Measurements from ENCODE around the gene RABL2A. TPM values are rescaled to one million over a fixed set of nuclear protein-coding genes. Genes with fewer than 3 reads are reported as not detected.
"Not testable (repeated sequence)": the region's sequence is repeated elsewhere in the genome, so short reads cannot be mapped to it uniquely, and the experiment has no call there.

The RABL2A gene
- 10 to 100 TPM; 10.6 to 14.9 (median 10.9) TPM for total RNA-seq

DNA sequence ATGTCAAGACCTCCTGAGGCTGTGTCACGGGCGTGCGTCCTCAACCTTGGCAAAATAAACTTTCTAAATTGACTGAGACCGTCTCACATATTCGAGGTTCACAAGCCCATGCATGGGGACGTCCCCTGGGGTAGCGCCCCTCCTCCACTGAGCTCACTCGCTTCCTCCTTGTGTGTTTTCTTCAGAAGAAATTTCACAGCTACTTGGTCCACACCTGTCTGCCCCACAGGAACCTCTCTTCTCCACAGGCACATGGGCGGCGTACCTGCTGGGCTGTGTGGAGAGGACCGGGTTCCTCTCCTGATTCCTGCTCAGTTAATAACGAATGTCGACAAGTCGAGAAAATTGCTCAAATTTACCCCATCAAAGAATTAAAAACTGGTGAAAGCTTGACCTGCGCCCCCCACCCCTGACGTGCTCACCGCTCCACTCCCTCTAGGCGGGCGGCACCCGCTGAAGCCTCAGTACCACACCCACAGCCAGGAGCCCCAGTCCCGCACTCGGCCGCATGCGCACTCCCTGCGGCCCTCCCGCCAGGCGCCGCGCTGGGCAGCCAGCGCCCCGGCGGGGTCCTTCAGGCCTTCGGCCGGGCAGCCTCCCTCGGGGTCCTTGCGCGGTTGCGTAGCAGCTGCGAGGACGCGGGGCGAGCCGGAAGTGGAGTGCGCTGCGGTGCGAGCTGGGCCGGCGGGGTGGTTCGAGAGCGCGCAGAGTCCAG is at the start of gene RABL2A:
Gene RABL2A, plus strand, starts transcription at position 651 of the 715 bp plus-strand sequence. CDS start 1,341 bp downstream, outside the sequence.
- H3K4me3 Mint-ChIP-seq: peak within 1 kb of the TSS; percentile 83

DNA sequence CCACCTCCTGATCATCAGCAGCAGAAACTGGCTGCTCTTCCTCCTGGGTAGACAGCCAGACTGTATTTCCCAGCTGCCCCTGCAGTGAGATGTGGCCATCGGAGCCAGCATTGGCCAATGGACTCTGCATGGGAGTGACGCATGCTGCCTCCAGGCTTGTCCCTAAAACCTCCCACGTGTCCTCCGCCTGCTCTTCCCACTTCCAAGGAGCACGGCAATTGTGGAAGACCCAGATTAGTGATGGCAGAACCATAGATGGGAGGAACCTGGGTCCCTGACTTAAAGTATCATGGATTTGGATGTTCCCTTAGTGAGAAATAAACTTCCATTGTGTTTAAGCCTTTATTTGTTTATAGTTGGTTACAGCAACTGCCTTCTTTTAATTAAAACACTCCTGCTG is 48.6 kb upstream of the RABL2A start:
- not testable (repeated sequence) for ATAC-seq; H3K4me1 Mint-ChIP-seq (ENCODE audit: low read depth); H3K36me3 Mint-ChIP-seq (ENCODE audit: insufficient read depth)

More for the DNA sequence above, at the start of gene RABL2A:
- ATAC-seq: peak; percentile 96
- H3K4me1 Mint-ChIP-seq (ENCODE audit: low read depth): peaks cover 12% of the 10 kb centered on the region
- H3K9me3 Mint-ChIP-seq; H3K27me3 Mint-ChIP-seq (ENCODE audit: low read depth); H3K36me3 Mint-ChIP-seq (ENCODE audit: insufficient read depth): not testable (repeated sequence)
- DNase-seq: peak; percentile 78

DNA sequence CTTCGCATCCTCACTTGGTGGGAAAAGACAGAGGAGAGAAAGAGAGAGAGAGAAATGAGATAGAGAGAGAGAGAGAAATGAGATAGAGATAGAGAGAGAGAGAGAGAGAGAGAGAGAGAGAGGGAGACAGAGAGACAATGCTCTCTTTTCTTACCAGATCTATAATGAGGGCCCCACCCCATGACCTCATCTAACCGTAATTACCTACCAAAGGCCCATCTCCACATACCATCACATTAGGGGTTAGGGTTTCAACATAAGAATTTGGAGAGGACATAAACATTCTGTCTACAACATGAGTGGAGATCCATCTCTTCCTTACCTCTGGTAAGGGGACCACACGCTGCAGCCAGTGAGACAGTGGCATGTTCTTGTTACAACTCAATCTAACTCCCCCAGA is 44.6 kb upstream of the RABL2A start:
- DNase-seq: not testable (repeated sequence)
- H3K4me1 Mint-ChIP-seq (ENCODE audit: low read depth): peaks cover 19% of the 10 kb centered on the region

More for the DNA sequence above, 48.6 kb upstream of the RABL2A start:
- H3K27me3 Mint-ChIP-seq (ENCODE audit: low read depth); H3K4me3 Mint-ChIP-seq; DNase-seq; H3K9me3 Mint-ChIP-seq: not testable (repeated sequence)

DNA sequence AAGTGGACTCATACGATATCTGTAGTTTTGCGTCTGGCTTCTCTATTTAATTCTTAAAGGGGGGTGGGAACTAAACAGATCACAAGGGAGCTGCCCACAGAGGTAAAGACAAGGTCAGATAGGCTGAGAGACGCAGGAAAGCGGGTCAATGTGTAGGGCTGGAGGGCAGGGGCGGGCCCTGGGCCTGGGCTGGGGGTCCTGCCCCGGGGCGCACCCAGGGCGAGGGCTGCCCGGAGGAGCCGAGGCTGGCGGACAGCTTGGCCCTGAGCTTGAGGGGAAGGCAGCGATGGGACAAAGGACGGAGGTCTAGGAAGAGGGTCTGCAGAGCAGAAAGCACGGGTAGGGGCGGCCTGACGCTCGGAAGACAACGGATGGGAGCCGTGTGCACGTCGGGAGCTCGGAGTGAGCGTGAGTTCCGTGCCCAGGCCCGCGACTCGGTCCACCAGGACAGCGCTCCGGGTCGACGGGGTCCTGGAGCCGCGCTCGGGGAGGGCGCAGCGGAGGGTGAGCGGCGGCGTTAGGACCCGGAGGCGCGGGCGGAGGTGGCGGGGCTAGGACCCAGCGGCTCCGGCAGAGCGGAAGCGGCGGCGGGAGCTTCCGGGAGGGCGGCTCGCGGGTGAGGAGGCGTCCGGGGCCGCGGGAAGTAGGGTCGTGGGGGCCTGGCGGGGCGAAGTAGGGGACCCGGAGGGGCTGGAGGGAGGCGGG is 43.4 kb upstream of the RABL2A start:
- peak in 1 of 2 donors; percentile 37 for ATAC-seq
- H3K27me3 Mint-ChIP-seq (ENCODE audit: low read depth); H3K36me3 Mint-ChIP-seq (ENCODE audit: insufficient read depth); H3K9me3 Mint-ChIP-seq: not testable (repeated sequence)
- peak; percentile 70 for DNase-seq
- H3K4me3 Mint-ChIP-seq: peak overlapping the region; percentile 90
- H3K4me1 Mint-ChIP-seq (ENCODE audit: low read depth): peaks cover 20% of the 10 kb centered on the region

More for the DNA sequence above, 44.6 kb upstream of the RABL2A start:
- H3K27me3 Mint-ChIP-seq (ENCODE audit: low read depth); H3K36me3 Mint-ChIP-seq (ENCODE audit: insufficient read depth); H3K9me3 Mint-ChIP-seq; ATAC-seq: not testable (repeated sequence)
- peak overlapping the region; percentile 63 for H3K4me3 Mint-ChIP-seq

- peaks cover 20% of the 10 kb centered on the region for H3K4me1 Mint-ChIP-seq (ENCODE audit: low read depth)
Observed at GRCh38 chr2:113584311-113585092, 42.6 kb upstream of the RABL2A start.

DNA sequence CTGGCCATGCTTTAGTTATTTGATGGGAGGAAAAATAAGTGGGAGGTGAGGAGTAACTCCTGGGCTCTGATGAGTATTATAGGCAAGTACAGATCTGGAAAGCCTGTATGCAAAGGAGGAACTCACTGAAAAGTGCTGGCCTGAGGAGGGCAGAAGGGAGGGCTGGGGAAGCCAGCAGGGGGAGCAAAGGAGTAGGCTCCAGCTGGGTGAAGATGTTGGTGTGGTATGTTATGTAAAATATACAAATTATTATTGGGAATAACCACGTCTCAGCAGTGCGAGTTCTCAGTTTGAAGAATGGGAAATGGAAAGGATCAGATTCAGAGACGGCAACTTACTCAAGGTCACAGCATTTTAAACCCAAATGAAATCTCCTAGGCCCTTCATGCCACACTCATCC is 39.9 kb upstream of the RABL2A start:
- H3K9me3 Mint-ChIP-seq; H3K36me3 Mint-ChIP-seq (ENCODE audit: insufficient read depth); H3K4me3 Mint-ChIP-seq; H3K27me3 Mint-ChIP-seq (ENCODE audit: low read depth); ATAC-seq: not testable (repeated sequence)
- peak; percentile 59 for DNase-seq
- peaks cover 26% of the 10 kb centered on the region for H3K4me1 Mint-ChIP-seq (ENCODE audit: low read depth)

More at GRCh38 chr2:113584311-113585092, 42.6 kb upstream of the RABL2A start:
- not testable (repeated sequence) for H3K36me3 Mint-ChIP-seq (ENCODE audit: insufficient read depth); ATAC-seq; DNase-seq; H3K9me3 Mint-ChIP-seq; H3K27me3 Mint-ChIP-seq (ENCODE audit: low read depth)
- peak overlapping the region; percentile 79 for H3K4me3 Mint-ChIP-seq

DNA sequence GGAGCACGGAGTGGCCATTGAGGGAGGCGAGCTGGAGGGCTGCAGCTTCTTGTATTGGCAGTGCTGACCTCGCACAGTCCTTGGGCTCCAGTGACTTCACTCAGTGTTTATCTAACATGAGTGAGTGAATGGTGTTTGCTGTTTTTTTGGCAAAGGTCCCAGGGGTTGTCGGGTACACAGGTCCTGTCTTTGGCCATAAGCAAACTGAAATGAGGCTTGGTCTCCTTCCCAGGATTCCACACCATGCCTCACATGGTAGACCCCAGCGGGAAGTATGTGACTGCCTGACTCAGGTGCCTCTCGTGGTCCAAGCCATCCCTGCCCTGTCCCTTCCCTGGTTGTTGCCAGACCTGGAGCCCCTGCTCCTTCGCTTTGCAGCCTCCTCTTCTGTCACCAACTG is 37.5 kb upstream of the RABL2A start:
- H3K36me3 Mint-ChIP-seq (ENCODE audit: insufficient read depth); ATAC-seq; H3K27me3 Mint-ChIP-seq (ENCODE audit: low read depth); H3K4me3 Mint-ChIP-seq; H3K9me3 Mint-ChIP-seq; DNase-seq: not testable (repeated sequence)
- H3K4me1 Mint-ChIP-seq (ENCODE audit: low read depth): peaks cover 24% of the 10 kb centered on the region

DNA sequence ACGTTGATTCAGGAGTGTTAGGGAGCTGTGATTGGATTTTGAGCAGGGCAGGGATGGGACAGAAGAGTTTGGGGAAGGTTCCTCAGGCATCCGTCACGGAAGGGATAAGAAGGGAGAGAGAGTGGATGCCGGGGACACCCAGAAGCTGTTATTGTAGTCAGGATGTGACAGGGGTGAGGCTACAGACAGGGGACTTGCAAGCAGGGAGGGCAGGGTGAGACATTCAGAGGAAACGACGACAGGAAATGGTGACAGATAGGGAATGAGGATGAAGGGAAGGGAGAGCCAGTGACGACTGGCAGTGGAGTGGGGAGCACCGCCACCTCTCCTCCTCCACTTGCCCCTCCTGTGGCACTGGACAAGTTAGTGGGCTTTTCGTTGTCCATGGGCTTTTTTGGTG is 35.1 kb upstream of the RABL2A start:
- H3K36me3 Mint-ChIP-seq (ENCODE audit: insufficient read depth); DNase-seq; H3K4me3 Mint-ChIP-seq; ATAC-seq; H3K27me3 Mint-ChIP-seq (ENCODE audit: low read depth); H3K9me3 Mint-ChIP-seq: not testable (repeated sequence)
- peaks cover 14% of the 10 kb centered on the region for H3K4me1 Mint-ChIP-seq (ENCODE audit: low read depth)

- H3K4me1 Mint-ChIP-seq (ENCODE audit: low read depth); DNase-seq: not testable (repeated sequence)
Observed at GRCh38 chr2:113593280-113593679, 33.8 kb upstream of the RABL2A start.

DNA sequence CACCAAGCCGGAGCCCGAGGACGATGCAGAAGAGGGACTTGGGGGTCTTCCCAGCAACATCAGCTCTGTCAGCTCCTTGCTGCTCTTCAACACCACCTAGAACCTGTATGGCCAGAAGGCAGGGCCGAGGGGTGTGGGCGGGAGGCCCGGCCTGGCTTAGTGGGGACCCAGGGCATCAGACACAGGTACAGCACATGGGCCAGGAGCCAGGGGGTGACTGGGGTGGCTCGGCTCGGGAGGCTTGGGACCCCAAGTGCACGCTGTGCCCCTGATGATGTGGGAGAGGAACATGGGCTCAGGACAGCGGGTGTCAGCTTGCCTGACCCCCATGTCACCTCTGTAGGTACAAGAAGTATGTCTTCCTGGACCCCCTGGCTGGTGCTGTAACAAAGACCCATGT is 31.3 kb upstream of the RABL2A start:
- H3K4me3 Mint-ChIP-seq; H3K36me3 Mint-ChIP-seq (ENCODE audit: insufficient read depth); H3K4me1 Mint-ChIP-seq (ENCODE audit: low read depth); H3K27me3 Mint-ChIP-seq (ENCODE audit: low read depth); H3K9me3 Mint-ChIP-seq; DNase-seq; ATAC-seq: not testable (repeated sequence)

More at GRCh38 chr2:113593280-113593679, 33.8 kb upstream of the RABL2A start:
- not testable (repeated sequence) for H3K36me3 Mint-ChIP-seq (ENCODE audit: insufficient read depth); H3K4me3 Mint-ChIP-seq; H3K27me3 Mint-ChIP-seq (ENCODE audit: low read depth); ATAC-seq; H3K9me3 Mint-ChIP-seq

GRCh38 chr2:113597164-113597563 is 29.9 kb upstream of the RABL2A start:
- H3K4me3 Mint-ChIP-seq; H3K27me3 Mint-ChIP-seq (ENCODE audit: low read depth); H3K36me3 Mint-ChIP-seq (ENCODE audit: insufficient read depth); H3K9me3 Mint-ChIP-seq; ATAC-seq; DNase-seq; H3K4me1 Mint-ChIP-seq (ENCODE audit: low read depth): not testable (repeated sequence)

- DNase-seq; H3K36me3 Mint-ChIP-seq (ENCODE audit: insufficient read depth); H3K4me3 Mint-ChIP-seq; H3K9me3 Mint-ChIP-seq; H3K4me1 Mint-ChIP-seq (ENCODE audit: low read depth); H3K27me3 Mint-ChIP-seq (ENCODE audit: low read depth); ATAC-seq: not testable (repeated sequence)
Observed at GRCh38 chr2:113597572-113597971, 29.5 kb upstream of the RABL2A start.

DNA sequence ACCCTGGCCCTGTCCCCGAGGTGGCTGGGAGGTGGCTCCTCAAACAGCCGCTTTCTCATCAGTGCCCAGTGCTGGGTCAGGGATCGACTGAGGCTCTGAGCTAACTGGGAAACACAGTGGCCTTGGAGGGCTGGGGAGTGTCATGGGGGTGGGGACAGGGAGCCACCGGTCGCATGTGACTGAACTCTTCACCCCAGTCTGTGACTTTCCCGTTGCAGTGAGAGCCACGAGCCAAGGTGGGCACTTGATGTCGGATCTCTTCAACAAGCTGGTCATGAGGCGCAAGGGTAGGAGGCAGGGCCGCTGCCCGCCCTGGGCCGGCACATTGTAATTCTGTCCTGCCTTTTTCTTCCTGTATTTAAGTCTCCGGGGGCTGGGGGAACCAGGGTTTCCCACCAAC is 28.9 kb upstream of the RABL2A start:
- not testable (repeated sequence) for DNase-seq; H3K4me1 Mint-ChIP-seq (ENCODE audit: low read depth); H3K27me3 Mint-ChIP-seq (ENCODE audit: low read depth); H3K4me3 Mint-ChIP-seq; H3K9me3 Mint-ChIP-seq; H3K36me3 Mint-ChIP-seq (ENCODE audit: insufficient read depth); ATAC-seq

DNA sequence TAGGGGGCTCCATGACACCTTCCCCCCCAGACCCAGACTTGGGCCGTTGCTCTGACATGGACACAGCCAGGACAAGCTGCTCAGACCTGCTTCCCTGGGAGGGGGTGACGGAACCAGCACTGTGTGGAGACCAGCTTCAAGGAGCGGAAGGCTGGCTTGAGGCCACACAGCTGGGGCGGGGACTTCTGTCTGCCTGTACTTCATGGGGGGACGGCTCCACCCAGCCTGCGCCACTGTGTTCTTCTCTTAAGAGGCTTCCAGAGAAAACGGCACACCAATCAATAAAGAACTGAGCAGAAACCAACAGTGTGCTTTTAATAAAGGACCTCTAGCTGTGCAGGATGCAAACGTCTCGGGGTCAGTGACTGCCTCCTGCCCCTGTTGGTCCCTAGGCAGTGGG is 28.3 kb upstream of the RABL2A start:
- H3K9me3 Mint-ChIP-seq; DNase-seq; H3K36me3 Mint-ChIP-seq (ENCODE audit: insufficient read depth); H3K4me1 Mint-ChIP-seq (ENCODE audit: low read depth); ATAC-seq; H3K4me3 Mint-ChIP-seq; H3K27me3 Mint-ChIP-seq (ENCODE audit: low read depth): not testable (repeated sequence)

All from activated T-cell treated with anti-CD3 and anti-CD28 coated beads, Interleukin-2, amount 50 U/mL, for 4 hours (primary cell).